ENCODE data around the gene C1QTNF1. TPM values are rescaled to one million over a fixed set of nuclear protein-coding genes. Genes with fewer than 3 reads are reported as not detected.

C1QTNF1 gene
- total RNA-seq, 4 donors from 2014 or later = 15.7 to 38.1 (median 23.5) TPM

DNA sequence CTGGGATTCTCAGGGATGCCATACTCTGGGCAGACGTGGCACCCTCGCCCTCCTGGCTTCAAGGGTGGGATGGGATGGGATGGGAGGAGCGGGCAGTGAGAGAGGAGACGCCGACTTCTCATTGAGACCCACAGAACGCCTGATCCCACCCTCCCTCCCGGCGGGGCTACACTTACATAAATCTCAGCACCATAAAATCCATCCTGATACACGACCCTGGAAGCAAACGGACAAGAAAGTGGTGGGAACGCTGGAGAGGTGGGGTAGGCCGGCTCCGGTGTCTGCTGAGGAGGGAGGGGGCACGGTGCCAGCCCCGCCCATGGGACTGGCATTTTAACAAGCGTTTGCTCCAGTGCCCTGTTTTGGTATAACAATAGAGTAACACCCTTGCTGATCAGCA lies 72.5 kb downstream of the C1QTNF1 start:
- Histone ChIP-seq H3K27ac (no peak overlapping the region), H3K9me3 (no peaks in the 10 kb centered on the region), H3K4me3 (no peak overlapping the region), H3K27me3 (peaks cover 100% of the 10 kb centered on the region), H3K4me1 (peaks cover 7% of the 10 kb centered on the region), H3K36me3 (no peaks in the 10 kb centered on the region)
- TF ChIP-seq CTCF (IDR thresholded peaks at IDR 0.05) (no peak), POLR2AphosphoS5 (IDR thresholded peaks at IDR 0.05) (no peak), POLR2A (IDR thresholded peaks at IDR 0.05) (no peak), EP300 (IDR thresholded peaks at IDR 0.05) (no peak)
- DNase-seq (ENCODE audit: low spot score in 2 of 2) = no peak
- 21% methylated on average over 16 of the region's 16 CpGs for WGBS

DNA sequence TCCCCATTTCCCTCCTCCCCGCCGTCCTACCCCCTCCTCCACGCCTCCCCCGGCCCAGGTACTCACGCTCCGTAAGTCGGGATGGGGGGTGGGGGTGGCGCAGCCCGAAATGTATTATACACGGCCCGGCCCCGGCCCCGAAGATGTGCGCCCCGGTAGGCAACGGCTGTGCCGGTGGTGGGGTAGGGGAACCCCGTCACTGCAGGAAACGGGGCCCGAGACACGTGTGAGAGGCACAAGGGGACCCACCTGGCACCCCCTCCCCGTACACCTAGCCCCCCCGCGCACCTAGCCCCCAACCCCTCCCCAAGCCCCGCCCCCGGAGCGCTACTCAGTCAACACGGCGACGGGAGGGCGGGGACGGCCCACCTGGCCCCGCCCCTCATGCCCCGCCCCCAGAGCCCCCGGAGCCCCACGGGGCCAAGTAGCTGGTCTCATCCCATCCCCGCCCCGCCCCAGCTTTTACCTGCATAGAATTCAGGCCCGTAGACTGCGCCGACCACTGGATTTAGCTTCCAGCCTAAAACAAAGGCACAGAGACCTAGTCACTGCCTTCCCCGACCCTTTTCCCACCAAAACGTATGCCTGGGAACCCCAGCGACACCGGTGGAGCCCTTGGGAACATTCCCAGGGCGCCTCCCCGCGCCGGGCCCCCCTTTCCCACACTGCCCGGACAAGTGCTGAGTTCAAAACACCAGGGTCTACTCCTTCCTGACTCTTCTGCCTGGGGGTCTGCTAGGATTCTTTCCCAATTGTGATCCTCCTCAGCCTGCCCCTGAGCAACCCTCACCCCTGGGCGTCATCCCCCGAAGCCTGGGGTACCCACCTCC lies 73.5 kb downstream of the C1QTNF1 start:
- H3K36me3 ChIP-seq = no peaks in the 10 kb centered on the region
- no peak for TF ChIP-seq POLR2AphosphoS5 (IDR thresholded peaks at IDR 0.05)
- TF ChIP-seq POLR2A (IDR thresholded peaks at IDR 0.05) = no peak
- no peak for TF ChIP-seq EP300 (IDR thresholded peaks at IDR 0.05)
- TF ChIP-seq CTCF (IDR thresholded peaks at IDR 0.05) = no peak
- H3K4me3 ChIP-seq = no peak overlapping the region
- peaks cover 7% of the 10 kb centered on the region for H3K4me1 ChIP-seq
- no peak for DNase-seq (ENCODE audit: low spot score in 2 of 2)
- H3K27me3 ChIP-seq = peaks cover 100% of the 10 kb centered on the region
- 23% methylated on average over 13 of the region's 52 CpGs for WGBS
- no peak overlapping the region for H3K27ac ChIP-seq
- H3K9me3 ChIP-seq = no peaks in the 10 kb centered on the region

GRCh38 chr17:79098282-79098867 lies 74.4 kb downstream of the C1QTNF1 start:
- TF ChIP-seq POLR2AphosphoS5 (IDR thresholded peaks at IDR 0.05) (no peak), CTCF (IDR thresholded peaks at IDR 0.05) (no peak)
- Histone ChIP-seq H3K4me3 (no peak overlapping the region), H3K9me3 (no peaks in the 10 kb centered on the region), H3K27me3 (peaks cover 100% of the 10 kb centered on the region), H3K27ac (no peak overlapping the region), H3K4me1 (peaks cover 7% of the 10 kb centered on the region), H3K36me3 (no peaks in the 10 kb centered on the region)
- WGBS = 22% methylated on average over 12 of the region's 16 CpGs
- no peak for DNase-seq (ENCODE audit: low spot score in 2 of 2)

Other genes with a start within 250 kb of the C1QTNF1 start
- 10 to 100 TPM; 57.6 to 88.6 (median 74.9) TPM for gene CYTH1, start 241.9 kb upstream of the C1QTNF1 start, total RNA-seq
- 100 to 1,000 TPM in 1 of 4 donors, 10 to 100 TPM in 3; 60.1 to 118 (median 74.4) TPM for gene USP36, start 183.4 kb upstream of the C1QTNF1 start, total RNA-seq
- gene CEP295NL, start 121.0 kb upstream of the C1QTNF1 start, total RNA-seq = 10 to 100 TPM in 1 of 4 donors, 1 to 10 TPM in 3; 2.4 to 11.1 (median 3.5) TPM
- gene TIMP2, start 98.8 kb upstream of the C1QTNF1 start, total RNA-seq = 100 to 1,000 TPM in 1 of 4 donors, 10 to 100 TPM in 3; 48.4 to 114 (median 76.0) TPM
- 100 to 1,000 TPM in 2 of 4 donors, 10 to 100 TPM in 2; 70.2 to 162 (median 105) TPM for gene LGALS3BP, start 44.2 kb upstream of the C1QTNF1 start, total RNA-seq
- gene CANT1, start 14.4 kb upstream of the C1QTNF1 start, total RNA-seq = 10 to 100 TPM; 21.8 to 37.4 (median 30.1) TPM
- gene ENGASE, start 50.7 kb downstream of the C1QTNF1 start, total RNA-seq = 10 to 100 TPM; 20.6 to 87.6 (median 38.4) TPM

All from suprapubic skin (tissue), 4 donors.